Measurements from ENCODE around the gene METTL8.

The METTL8 gene

DNA sequence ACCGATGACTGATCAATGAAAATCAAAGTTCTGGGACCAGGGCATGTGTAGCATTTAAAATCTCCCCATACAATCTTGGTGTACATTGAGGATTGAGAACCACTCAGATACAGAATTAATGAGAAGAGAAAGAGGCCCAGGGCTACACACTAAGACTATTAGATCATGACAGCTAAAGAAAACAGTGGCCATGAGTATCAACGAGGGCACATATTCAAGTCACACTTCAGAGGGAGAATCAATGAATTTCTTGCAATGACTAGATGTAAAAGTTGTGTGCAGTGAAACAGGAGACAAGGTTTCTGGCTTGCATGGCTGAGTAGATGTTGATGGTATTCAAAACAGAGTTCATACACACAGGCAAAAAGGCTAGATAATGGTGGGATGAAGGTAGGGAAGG, 29.1 kb downstream of the METTL8 start:
- in situ Hi-C loops (cut with MboI; ENCODE audit: low sequenced_read_pairs, unreplicated experiment): no loop called here
- TF ChIP-seq, protein P1, sequence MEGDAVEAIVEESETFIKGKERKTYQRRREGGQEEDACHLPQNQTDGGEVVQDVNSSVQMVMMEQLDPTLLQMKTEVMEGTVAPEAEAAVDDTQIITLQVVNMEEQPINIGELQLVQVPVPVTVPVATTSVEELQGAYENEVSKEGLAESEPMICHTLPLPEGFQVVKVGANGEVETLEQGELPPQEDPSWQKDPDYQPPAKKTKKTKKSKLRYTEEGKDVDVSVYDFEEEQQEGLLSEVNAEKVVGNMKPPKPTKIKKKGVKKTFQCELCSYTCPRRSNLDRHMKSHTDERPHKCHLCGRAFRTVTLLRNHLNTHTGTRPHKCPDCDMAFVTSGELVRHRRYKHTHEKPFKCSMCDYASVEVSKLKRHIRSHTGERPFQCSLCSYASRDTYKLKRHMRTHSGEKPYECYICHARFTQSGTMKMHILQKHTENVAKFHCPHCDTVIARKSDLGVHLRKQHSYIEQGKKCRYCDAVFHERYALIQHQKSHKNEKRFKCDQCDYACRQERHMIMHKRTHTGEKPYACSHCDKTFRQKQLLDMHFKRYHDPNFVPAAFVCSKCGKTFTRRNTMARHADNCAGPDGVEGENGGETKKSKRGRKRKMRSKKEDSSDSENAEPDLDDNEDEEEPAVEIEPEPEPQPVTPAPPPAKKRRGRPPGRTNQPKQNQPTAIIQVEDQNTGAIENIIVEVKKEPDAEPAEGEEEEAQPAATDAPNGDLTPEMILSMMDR (IDR thresholded peaks at IDR 0.05; ENCODE audit: borderline replicate concordance, control extremely low read depth, extremely low read depth, insufficient read depth, missing control alignments): no peak
- no peak for DNase-seq (ENCODE audit: low spot score)

DNA sequence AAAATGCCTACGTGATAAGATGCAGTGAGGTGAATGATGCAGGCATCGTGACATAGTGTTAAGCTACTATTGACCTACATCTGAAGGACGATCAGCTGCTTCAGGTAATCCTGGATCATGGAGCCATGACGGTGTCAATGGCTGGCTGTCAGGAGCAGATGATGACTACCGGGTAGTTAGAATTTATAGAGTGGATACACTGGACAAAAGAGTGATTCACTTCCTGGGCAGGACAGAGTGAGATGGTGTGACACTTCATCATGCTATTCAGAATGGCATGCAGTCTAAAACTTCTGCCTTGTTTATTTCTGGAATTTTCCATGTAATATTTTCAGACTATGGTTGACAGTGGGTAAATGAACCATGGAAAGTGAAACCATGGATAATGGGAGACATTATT, 29.5 kb downstream of the METTL8 start:
- no peak for DNase-seq (ENCODE audit: low spot score)
- in situ Hi-C loops (cut with MboI; ENCODE audit: low sequenced_read_pairs, unreplicated experiment): no loop called here
- TF ChIP-seq, protein P1 (IDR thresholded peaks at IDR 0.05; ENCODE audit: borderline replicate concordance, control extremely low read depth, extremely low read depth, insufficient read depth, missing control alignments): no peak

DNA sequence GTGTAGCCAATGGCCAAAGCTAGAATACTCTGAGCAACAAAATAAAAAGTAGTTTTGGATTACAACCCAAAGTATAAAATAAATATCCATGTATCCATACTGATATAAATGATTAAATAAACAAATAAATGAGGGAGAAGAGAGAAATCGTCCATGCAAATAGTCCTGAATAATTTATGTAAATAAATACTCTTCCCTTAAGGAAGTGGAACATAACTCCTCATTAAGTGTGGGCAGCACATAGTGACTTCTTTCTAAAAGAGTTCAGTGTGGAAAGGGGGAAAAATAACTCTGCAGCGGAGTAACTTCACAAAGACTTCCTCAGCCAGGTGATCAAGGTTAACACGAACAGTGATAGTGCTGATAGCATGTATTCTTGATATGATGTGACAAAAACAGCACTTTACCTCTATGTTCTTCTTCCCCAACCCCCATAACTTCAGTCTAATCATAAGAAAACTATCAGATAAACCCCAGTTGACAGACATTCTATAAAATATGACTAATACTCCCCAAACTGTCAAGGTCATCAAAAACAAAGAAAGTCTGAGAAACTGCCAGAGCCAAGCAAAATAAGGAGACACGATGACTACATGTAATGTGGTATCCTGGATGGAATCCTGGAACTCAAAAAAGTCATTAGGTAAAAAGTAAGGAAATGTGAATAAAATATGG, 30.7 kb downstream of the METTL8 start:
- TF ChIP-seq, protein P1 (IDR thresholded peaks at IDR 0.05; ENCODE audit: borderline replicate concordance, control extremely low read depth, extremely low read depth, insufficient read depth, missing control alignments): no peak
- no peak for DNase-seq (ENCODE audit: low spot score)
- in situ Hi-C loops (cut with MboI; ENCODE audit: low sequenced_read_pairs, unreplicated experiment): no loop called here

DNA sequence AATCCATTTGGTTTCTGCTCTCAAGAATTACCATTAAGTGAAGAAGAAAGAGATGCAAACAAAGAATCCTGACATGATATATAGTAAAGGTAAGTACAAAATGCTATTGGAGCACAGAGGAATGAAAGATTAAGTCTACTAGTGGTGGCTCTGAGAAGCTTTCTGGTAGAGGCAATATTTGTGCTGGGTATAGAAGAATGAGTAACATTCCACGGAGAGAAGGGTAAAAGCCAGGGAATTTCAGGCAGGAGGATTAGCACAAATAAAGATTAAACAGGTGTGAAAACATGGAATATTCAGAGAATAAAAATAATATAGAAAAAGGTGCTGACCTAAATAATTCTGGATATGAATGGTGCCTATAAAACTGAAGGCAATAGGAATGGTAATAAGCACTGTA, 31.8 kb downstream of the METTL8 start:
- TF ChIP-seq, protein P1 (IDR thresholded peaks at IDR 0.05; ENCODE audit: borderline replicate concordance, control extremely low read depth, extremely low read depth, insufficient read depth, missing control alignments): no peak
- in situ Hi-C loops (cut with MboI; ENCODE audit: low sequenced_read_pairs, unreplicated experiment): no loop called here
- DNase-seq (ENCODE audit: low spot score): no peak

DNA sequence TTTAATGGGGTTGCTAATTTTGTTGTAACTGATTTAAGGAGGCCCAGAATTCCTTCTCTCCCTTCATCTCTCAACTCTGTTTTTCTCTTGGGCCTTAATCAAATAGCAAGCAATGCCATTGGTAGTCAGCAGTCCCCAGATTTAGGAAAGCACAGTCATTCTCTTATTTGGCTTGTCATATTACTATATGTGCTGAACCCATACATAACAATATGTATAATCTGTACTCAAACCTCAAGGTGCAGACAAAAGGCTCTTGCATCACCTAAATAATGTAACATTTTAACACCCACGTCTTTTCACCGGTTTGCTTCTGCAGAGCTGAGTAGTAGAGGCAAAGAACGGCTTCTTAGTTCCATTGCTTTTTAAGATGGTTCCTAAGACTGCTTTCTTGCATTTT, 33.4 kb downstream of the METTL8 start:
- TF ChIP-seq, protein P1 (IDR thresholded peaks at IDR 0.05; ENCODE audit: borderline replicate concordance, control extremely low read depth, extremely low read depth, insufficient read depth, missing control alignments): no peak
- DNase-seq (ENCODE audit: low spot score): no peak
- in situ Hi-C loops (cut with MboI; ENCODE audit: low sequenced_read_pairs, unreplicated experiment): no loop called here

DNA sequence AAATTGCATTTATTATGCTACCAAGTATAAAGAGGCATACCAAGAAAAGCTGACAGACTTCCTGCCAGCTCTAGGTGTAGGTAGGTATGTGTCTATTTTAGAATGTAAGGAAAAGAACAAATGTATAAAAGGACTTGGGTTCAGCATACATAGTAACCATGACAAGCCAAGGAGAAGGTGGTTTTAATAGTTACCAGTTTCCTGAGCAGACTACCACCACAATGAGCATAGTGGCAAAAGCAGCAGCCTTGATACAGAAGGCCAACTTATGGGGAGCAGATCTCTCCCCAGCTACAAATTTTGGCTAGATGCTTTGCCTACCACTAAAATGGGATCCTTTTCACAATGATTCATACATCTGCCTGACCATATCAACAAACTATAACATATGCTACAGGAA, 34.5 kb downstream of the METTL8 start:
- no peak for DNase-seq (ENCODE audit: low spot score)
- in situ Hi-C loops (cut with MboI; ENCODE audit: low sequenced_read_pairs, unreplicated experiment): no loop called here
- TF ChIP-seq, protein P1 (IDR thresholded peaks at IDR 0.05; ENCODE audit: borderline replicate concordance, control extremely low read depth, extremely low read depth, insufficient read depth, missing control alignments): no peak
